AG04450 (cell line): ENCODE data around the gene DMRT1. TPM values are rescaled to one million over a fixed set of nuclear protein-coding genes. Genes with fewer than 3 reads are reported as not detected.
A peak's percentile ranks its signal among the peaks of the same experiment; 100 is the strongest.

Experiments
- CTCF ChIA-PET: fragments of 300-600, 350-600 bp; formaldehyde crosslinking; extraction: SDS; loops from one replicate; lab custom pipeline; 2022; ENCODE audit warnings: antibody characterized with exemption, inconsistent platforms; lab: Charles Lee
- POLR2A ChIA-PET: fragments of 350-600 bp; formaldehyde crosslinking; extraction: SDS; loops from one replicate; lab custom pipeline; 2021; ENCODE audit warnings: antibody characterized with exemption, inconsistent platforms; lab: Yijun Ruan, JAX
- DNase-seq: peaks from one replicate; pipeline ENCODE4 v3.0.0-alpha.2; 2011; ENCODE audit warnings: low read depth, low spot score
- H3K27ac ChIP-seq: one replicate; pipeline ENCODE4 v1.5.1; 2012; ENCODE audit warnings: low read depth, low read length, control low read depth
- H3K27me3 ChIP-seq: one replicate; pipeline ENCODE4 v1.6.0; 2012; ENCODE audit warnings: low read length; ENCODE audit not compliant: control insufficient read depth, insufficient read depth
- H3K4me3 ChIP-seq: 2 replicates; pipeline ENCODE4 v1.5.1; 2011; ENCODE audit warnings: mild to moderate bottlenecking, low read depth, low read length, control low read depth
- H3K9me3 ChIP-seq: 2 replicates; pipeline ENCODE4 v1.5.1; 2012; ENCODE audit warnings: low read length; ENCODE audit not compliant: control insufficient read depth, insufficient read depth
- polyA plus RNA-seq: library from polyadenylated mRNA; depleted of rRNA; stranded (reverse); fragments of >200 nt; gene quantifications from 2 replicates; pipeline ENCODE4 v1.2.3, GENCODE V29; 2011; rRNA removed
- small RNA-seq: library from RNA; depleted of rRNA; stranded (forward); fragments of <200 nt; gene quantifications from one replicate; pipeline ENCODE3, GENCODE V24; 2012; ENCODE audit warnings: low read depth; ENCODE audit not compliant: insufficient read length
- TF ChIP-seq, protein P1 (sequence below): IDR thresholded peaks from 2 replicates; pipeline ENCODE4 v1.5.1; 2011; ENCODE audit warnings: low read depth, low read length, control low read depth, inconsistent platforms

DMRT1 gene
- polyA plus RNA-seq, 1 experiment = not detected

DNA sequence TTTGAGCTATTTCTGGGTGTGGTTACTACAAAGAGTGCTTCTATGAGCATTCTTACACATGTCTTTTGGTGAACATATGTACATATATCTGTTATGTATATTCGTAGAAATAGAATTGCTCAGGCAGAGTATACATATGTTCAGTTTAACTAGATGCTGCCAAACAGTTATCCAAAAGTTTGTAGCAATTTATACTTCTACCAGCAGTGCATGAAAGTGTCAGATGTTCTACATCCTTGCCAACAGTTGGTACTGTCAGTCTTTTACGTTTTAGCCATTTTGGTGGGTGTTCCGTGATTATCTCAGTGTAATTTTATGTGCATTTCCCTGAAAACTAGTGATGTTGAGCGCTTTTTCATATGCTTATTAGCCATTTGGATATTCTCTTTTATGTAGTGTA is 172.7 kb downstream of the DMRT1 start:
- Histone ChIP-seq H3K27ac (no peak overlapping the region), H3K9me3 (no peaks in the 10 kb centered on the region), H3K27me3 (no peaks in the 10 kb centered on the region), H3K4me3 (no peak overlapping the region)
- TF ChIP-seq, protein P1, sequence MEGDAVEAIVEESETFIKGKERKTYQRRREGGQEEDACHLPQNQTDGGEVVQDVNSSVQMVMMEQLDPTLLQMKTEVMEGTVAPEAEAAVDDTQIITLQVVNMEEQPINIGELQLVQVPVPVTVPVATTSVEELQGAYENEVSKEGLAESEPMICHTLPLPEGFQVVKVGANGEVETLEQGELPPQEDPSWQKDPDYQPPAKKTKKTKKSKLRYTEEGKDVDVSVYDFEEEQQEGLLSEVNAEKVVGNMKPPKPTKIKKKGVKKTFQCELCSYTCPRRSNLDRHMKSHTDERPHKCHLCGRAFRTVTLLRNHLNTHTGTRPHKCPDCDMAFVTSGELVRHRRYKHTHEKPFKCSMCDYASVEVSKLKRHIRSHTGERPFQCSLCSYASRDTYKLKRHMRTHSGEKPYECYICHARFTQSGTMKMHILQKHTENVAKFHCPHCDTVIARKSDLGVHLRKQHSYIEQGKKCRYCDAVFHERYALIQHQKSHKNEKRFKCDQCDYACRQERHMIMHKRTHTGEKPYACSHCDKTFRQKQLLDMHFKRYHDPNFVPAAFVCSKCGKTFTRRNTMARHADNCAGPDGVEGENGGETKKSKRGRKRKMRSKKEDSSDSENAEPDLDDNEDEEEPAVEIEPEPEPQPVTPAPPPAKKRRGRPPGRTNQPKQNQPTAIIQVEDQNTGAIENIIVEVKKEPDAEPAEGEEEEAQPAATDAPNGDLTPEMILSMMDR = no peak
- ChIA-PET POLR2A (no interaction called here), CTCF (interaction anchor here (1.0 kb wide), 1 partner anchor 10 kb away, joined by 3 read pairs; no protein-coding TSS in a partner anchor)
- no peak for DNase-seq

DNA sequence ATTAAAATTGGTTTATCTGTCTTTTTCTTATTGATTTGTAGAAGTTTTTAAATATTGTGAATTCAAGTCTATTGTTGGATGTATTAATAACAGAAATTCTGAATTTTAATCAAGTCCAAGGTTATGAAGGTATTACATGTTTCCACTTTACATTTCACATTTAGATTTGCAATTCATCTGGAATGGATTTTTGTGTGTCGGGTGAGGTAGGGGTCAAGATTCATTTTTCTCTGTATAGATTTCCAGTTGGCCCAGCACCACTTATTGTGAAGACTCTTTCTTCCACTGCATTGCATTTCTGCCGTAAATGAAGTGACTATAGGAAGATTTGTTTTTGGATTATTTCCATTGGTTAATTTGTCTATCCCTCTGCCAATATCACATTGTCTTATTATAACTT is 173.1 kb downstream of the DMRT1 start:
- no peak for DNase-seq
- ChIA-PET POLR2A (no interaction called here), CTCF (interaction anchor here (1.0 kb wide), 1 partner anchor 10 kb away, joined by 3 read pairs; no protein-coding TSS in a partner anchor)
- Histone ChIP-seq H3K9me3 (no peaks in the 10 kb centered on the region), H3K27ac (no peak overlapping the region), H3K4me3 (no peak overlapping the region), H3K27me3 (no peaks in the 10 kb centered on the region)
- TF ChIP-seq, protein P1 = no peak

DNA sequence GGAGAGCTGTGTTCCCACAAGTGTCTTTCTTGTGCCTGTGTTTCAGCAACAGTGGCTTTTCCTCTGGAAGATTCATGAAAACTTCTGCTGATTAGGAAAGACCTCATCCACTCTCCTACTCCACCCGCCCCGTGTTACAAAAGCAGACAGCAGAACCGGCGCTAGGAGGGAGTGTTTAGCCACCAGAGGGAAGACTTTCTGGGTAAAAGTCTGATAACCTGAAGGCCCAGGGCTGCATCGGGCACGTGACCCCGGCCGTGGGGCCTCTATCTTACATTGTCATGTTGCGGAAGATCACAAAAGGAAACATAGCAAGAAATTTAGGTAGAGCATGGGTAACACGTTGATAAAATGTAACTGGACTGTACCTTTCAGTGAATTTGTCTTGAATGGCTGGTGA is 176.6 kb downstream of the DMRT1 start:
- H3K27me3 ChIP-seq = no peaks in the 10 kb centered on the region
- CTCF ChIA-PET = interaction anchor here (1.5 kb wide), 1 partner anchor 9 kb away, joined by 4 read pairs; no protein-coding TSS in a partner anchor
- TF ChIP-seq, protein P1 = peak; percentile 34; the same call in 1 of the 2 replicates
- no peak for DNase-seq
- no peak overlapping the region for H3K27ac ChIP-seq
- no peaks in the 10 kb centered on the region for H3K9me3 ChIP-seq
- H3K4me3 ChIP-seq = no peak overlapping the region
- POLR2A ChIA-PET = no interaction called here

Small RNA genes within 50 kb of the gene (small RNA-seq; reads per million reads assigned to genes)
- gene RNU6-1073P = not detected

Other genes with a start within 250 kb of the DMRT1 start
- gene DMRT3, start 135.0 kb downstream of the DMRT1 start, polyA plus RNA-seq = not detected in 2 replicates
- gene DMRT2, start 208.7 kb downstream of the DMRT1 start, polyA plus RNA-seq = not detected in 2 replicates